Esophagus muscularis mucosa (tissue), 4 donors: ENCODE data around the gene CALHM2.

Experiments
- CTCF ChIP-seq, 3 experiments: fragments of 200-600 bp in 2 of 3; fragments of 450-650 bp in 1 of 3; sonication (generic) in 2 of 3; IDR thresholded peaks; one replicate each; pipeline ENCODE4 v1.5.1; 2017 to 2019; ENCODE audit warnings: antibody characterized with exemption in 3 of 3, mild to moderate bottlenecking in 2 of 3, moderate library complexity in 1 of 3
- EP300 ChIP-seq: sonication (generic); formaldehyde crosslinking; IDR thresholded peaks from one replicate; pipeline ENCODE4 v1.6.1; 2017; ENCODE audit warnings: antibody characterized with exemption
- POLR2A ChIP-seq: fragments of 450-650 bp; IDR thresholded peaks from one replicate; pipeline ENCODE4 v1.6.1; 2017; ENCODE audit warnings: antibody characterized with exemption, moderate library complexity, mild to moderate bottlenecking, low read depth

GRCh38 chr10:103441206-103441605 lies 11.0 kb downstream of the CALHM2 start:
- TF ChIP-seq CTCF (IDR thresholded peaks at IDR 0.05) (no peak), POLR2A (no peak), EP300 (no peak)
